PC-9 (cell line): ENCODE measurements around the gene LGI2. TPM values are rescaled to one million over a fixed set of nuclear protein-coding genes. Genes with fewer than 3 reads are reported as not detected.

ENCODE experiments used
- BruUV-seq: library from RNA; stranded (reverse); fragments of 400-500 nt; replicated peaks from 2 replicates; lab custom pipeline; 2021; lab: Mats Ljungman, UMichigan
- CTCF ChIA-PET: fragments of 300-600 bp; sonication (Branson Sonifier 250); formaldehyde crosslinking; loops from one replicate; lab custom pipeline; 2022; ENCODE audit warnings: antibody characterized with exemption; lab: Charles Lee
- POLR2A ChIA-PET: fragments of 300-600 bp; sonication (Branson Sonifier 250); formaldehyde crosslinking; loops from one replicate; lab custom pipeline; 2022; ENCODE audit warnings: antibody characterized with exemption; ENCODE audit not compliant: unreplicated experiment; lab: Charles Lee
- DNase-seq, 2 experiments: peaks; one replicate each; pipeline versions ENCODE4 v3.0.0 to v3.0.0-alpha.2; 2015 to 2022; ENCODE audit warnings: mixed read lengths in 1 of 2
- H2AFZ ChIP-seq: fragments of 200-600 bp; sonication (generic); 2 replicates; pipeline ENCODE4 v1.8.1; 2017; ENCODE audit warnings: antibody characterized with exemption
- H3F3A ChIP-seq: fragments of 200-600 bp; sonication (generic); 2 replicates; pipeline ENCODE4 v1.8.1; 2017; ENCODE audit warnings: antibody characterized with exemption, mild to moderate bottlenecking, low read depth; ENCODE audit not compliant: insufficient read depth
- H3K27ac ChIP-seq: fragments of 200-600 bp; sonication (generic); 2 replicates; pipeline ENCODE4 v1.6.1; 2016; ENCODE audit warnings: mixed run types
- H3K27me3 ChIP-seq: fragments of 200-600 bp; sonication (generic); 2 replicates; pipeline ENCODE4 v1.6.1; 2016; ENCODE audit warnings: low read depth, mixed run types; ENCODE audit not compliant: insufficient read depth
- H3K36me3 ChIP-seq: fragments of 200-600 bp; sonication (generic); 2 replicates; pipeline ENCODE4 v1.6.1; 2016; ENCODE audit warnings: low read depth, mixed run types
- H3K4me1 ChIP-seq: fragments of 200-600 bp; sonication (generic); replicated peaks from 2 replicates; pipeline ENCODE4 v1.6.1; 2016; ENCODE audit warnings: mixed run types; ENCODE audit not compliant: insufficient read depth
- H3K4me2 ChIP-seq: fragments of 200-600 bp; sonication (generic); 2 replicates; pipeline ENCODE4 v1.6.1; 2017; ENCODE audit warnings: mixed run types
- H3K4me3 ChIP-seq: fragments of 200-600 bp; sonication (generic); 2 replicates; pipeline ENCODE4 v1.6.1; 2016; ENCODE audit warnings: mixed run types
- H3K79me2 ChIP-seq: fragments of 200-600 bp; sonication (generic); 2 replicates; pipeline ENCODE4 v1.6.1; 2017; ENCODE audit warnings: low read depth, mixed run types
- H3K9me2 ChIP-seq: fragments of 200-600 bp; sonication (generic); 2 replicates; pipeline ENCODE4 v1.8.1; 2017; ENCODE audit warnings: mild to moderate bottlenecking; ENCODE audit not compliant: insufficient read depth
- H3K9me3 ChIP-seq: fragments of 200-600 bp; sonication (generic); 2 replicates; pipeline ENCODE4 v1.8.1; 2016; ENCODE audit warnings: low read depth; ENCODE audit not compliant: insufficient read depth
- H4K20me1 ChIP-seq: fragments of 200-600 bp; sonication (generic); 2 replicates; pipeline ENCODE4 v1.8.1; 2017; ENCODE audit not compliant: insufficient read depth
- CTCF ChIP-seq: fragments of 200-600 bp; sonication (generic); conservative IDR thresholded peaks from 2 replicates; pipeline ENCODE4 v1.6.1; 2017; ENCODE audit warnings: mixed run types, antibody characterized with exemption, mild to moderate bottlenecking, moderate library complexity
- EZH2 ChIP-seq: fragments of 200-600 bp; sonication (generic); IDR thresholded peaks from 2 replicates; pipeline ENCODE4 v1.8.0; 2017; ENCODE audit warnings: antibody characterized with exemption, low read depth
- intact Hi-C: fragments of 100-400 bp; cut with micrococcal nuclease; formaldehyde crosslinking; loops from one replicate; pipeline ENCODE4 v1.10.0; 2022; ENCODE audit not compliant: unreplicated experiment
- total RNA-seq: library from RNA; stranded (reverse); gene quantifications from 2 replicates; pipeline ENCODE4 v1.2.3, GENCODE V29; 2021

The LGI2 gene
- total RNA-seq, 1 experiment from 2014 or later, result not detected

- intact Hi-C loops, result no loop called here
- Histone ChIP-seq H3K27ac (no peak overlapping the region), H3K4me1 (peaks cover 35% of the 10 kb centered on the region), H2AFZ (no peak overlapping the region), H3F3A (peaks cover 12% of the 10 kb centered on the region; the same call in 1 of the 2 replicates), H3K4me2 (no peak overlapping the region), H3K4me3 (no peak overlapping the region), H4K20me1 (no peaks in the 10 kb centered on the region), H3K9me3 (no peaks in the 10 kb centered on the region; the same call in 1 of the 2 replicates), H3K79me2 (no peaks in the 10 kb centered on the region), H3K36me3 (no peaks in the 10 kb centered on the region), H3K27me3 (no peaks in the 10 kb centered on the region), H3K9me2 (no peaks in the 10 kb centered on the region)
- ChIA-PET CTCF (no interaction called here), POLR2A (no interaction called here)
- BruUV-seq, result no TSS peak
- no peak for DNase-seq
- TF ChIP-seq EZH2 (no peak), CTCF (no peak)
These were observed 61.8 kb downstream of the LGI2 start for GRCh38 chr4:24968992-24969391.

- DNase-seq, result no peak
- H4K20me1 ChIP-seq, result no peaks in the 10 kb centered on the region
- no peaks in the 10 kb centered on the region for H3K36me3 ChIP-seq
- intact Hi-C loops, result no loop called here
- H3K79me2 ChIP-seq, result no peaks in the 10 kb centered on the region
- CTCF ChIA-PET, result no interaction called here
- BruUV-seq, result no TSS peak
- peaks cover 28% of the 10 kb centered on the region for H3K4me1 ChIP-seq
- H3K9me2 ChIP-seq, result no peaks in the 10 kb centered on the region
- peaks cover 5% of the 10 kb centered on the region; the same call in 1 of the 2 replicates for H3F3A ChIP-seq
- H3K4me2 ChIP-seq, result no peak overlapping the region
- H3K27ac ChIP-seq, result no peak overlapping the region
- no peak overlapping the region for H2AFZ ChIP-seq
- POLR2A ChIA-PET, result no interaction called here
- no peaks in the 10 kb centered on the region; the same call in 1 of the 2 replicates for H3K9me3 ChIP-seq
- H3K27me3 ChIP-seq, result no peaks in the 10 kb centered on the region
- H3K4me3 ChIP-seq, result no peak overlapping the region
- no peak for TF ChIP-seq EZH2
- no peak for TF ChIP-seq CTCF
These were observed 62.5 kb downstream of the LGI2 start for GRCh38 chr4:24968278-24968677.

- no TSS peak for BruUV-seq
- no peaks in the 10 kb centered on the region for H3K36me3 ChIP-seq
- no peak for DNase-seq
- H3K4me1 ChIP-seq, result peaks cover 19% of the 10 kb centered on the region
- no peaks in the 10 kb centered on the region for H3K9me2 ChIP-seq
- no peak overlapping the region for H3K4me3 ChIP-seq
- H3K4me2 ChIP-seq, result no peak overlapping the region
- ChIA-PET POLR2A (no interaction called here), CTCF (no interaction called here)
- no peaks in the 10 kb centered on the region for H3F3A ChIP-seq
- H3K9me3 ChIP-seq, result no peaks in the 10 kb centered on the region; the same call in 1 of the 2 replicates
- intact Hi-C loops, result no loop called here
- H3K79me2 ChIP-seq, result no peaks in the 10 kb centered on the region
- no peak overlapping the region for H3K27ac ChIP-seq
- H3K27me3 ChIP-seq, result no peaks in the 10 kb centered on the region
- no peak overlapping the region for H2AFZ ChIP-seq
- H4K20me1 ChIP-seq, result no peaks in the 10 kb centered on the region
- TF ChIP-seq EZH2 (no peak), CTCF (no peak)
These were observed 63.4 kb downstream of the LGI2 start for GRCh38 chr4:24967346-24967745.
